ENCODE results near the gene STK32C. TPM values are rescaled to one million over a fixed set of nuclear protein-coding genes. Genes with fewer than 3 reads are reported as not detected.

The STK32C gene
- total RNA-seq, 4 donors from 2014 or later: 9.4 to 18.1 (median 16.2) TPM

DNA sequence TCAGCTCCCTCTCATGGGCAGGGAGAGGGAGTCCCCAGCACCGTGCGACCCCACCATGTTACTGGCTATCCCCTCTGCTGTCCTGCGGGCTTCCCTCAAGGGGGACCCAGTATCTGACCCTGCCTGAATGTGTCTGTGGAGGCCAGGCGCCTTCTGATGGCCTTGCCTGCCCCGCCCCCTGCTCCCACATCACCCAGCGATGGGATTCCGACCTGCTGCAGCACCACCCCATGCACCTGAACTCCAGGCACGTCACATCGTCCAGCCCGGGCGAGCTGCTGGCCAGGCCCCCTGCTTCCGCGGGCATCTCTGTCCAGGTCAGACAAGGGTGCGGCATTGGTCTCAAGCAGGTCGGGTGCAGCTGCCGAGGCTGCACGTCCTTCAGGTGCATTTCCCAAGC is 43.2 kb upstream of the STK32C start:
- no peak for DNase-seq (ENCODE audit: low spot score in 2 of 2)
- Histone ChIP-seq H3K9me3 (no peaks in the 10 kb centered on the region), H3K27ac (no peak overlapping the region), H3K36me3 (peaks cover 0 to 77% (median 0%) of the 10 kb centered on the region in 3 donors), H3K27me3 (no peaks in the 10 kb centered on the region), H3K4me3 (no peak overlapping the region), H3K4me1 (no peaks in the 10 kb centered on the region)
- 92% methylated on average over 15 to 16 of the region's 17 CpGs for WGBS, 2 donors
- TF ChIP-seq EP300 (IDR thresholded peaks at IDR 0.05) (no peak), POLR2A (IDR thresholded peaks at IDR 0.05) (no peak)

DNA sequence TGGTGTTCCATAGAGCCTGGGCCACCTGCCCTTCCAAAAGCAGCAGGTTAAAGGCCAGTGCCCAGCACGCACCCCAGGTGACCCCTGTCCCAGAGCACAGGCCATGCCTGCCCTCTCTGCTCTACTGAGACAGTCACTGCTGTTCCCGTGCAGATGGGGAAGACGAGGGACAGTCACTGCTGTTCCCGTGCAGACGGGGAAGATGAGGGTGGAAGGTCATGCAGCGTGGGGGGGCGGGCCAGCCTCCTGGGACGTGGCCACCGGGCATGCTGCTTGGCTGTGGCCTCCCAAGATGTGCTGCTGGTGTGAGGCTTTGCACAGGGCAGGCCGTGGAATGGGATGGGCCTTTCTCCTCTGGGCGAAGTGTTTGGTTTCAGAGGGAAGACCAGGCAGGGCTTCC is 42.6 kb upstream of the STK32C start:
- Histone ChIP-seq H3K27me3 (no peaks in the 10 kb centered on the region), H3K4me3 (no peak overlapping the region), H3K27ac (no peak overlapping the region), H3K9me3 (no peaks in the 10 kb centered on the region), H3K36me3 (peaks cover 0 to 79% (median 0%) of the 10 kb centered on the region in 3 donors), H3K4me1 (no peaks in the 10 kb centered on the region)
- TF ChIP-seq EP300 (IDR thresholded peaks at IDR 0.05): no peak
- no peak for TF ChIP-seq POLR2A (IDR thresholded peaks at IDR 0.05)
- TF ChIP-seq, protein P1, sequence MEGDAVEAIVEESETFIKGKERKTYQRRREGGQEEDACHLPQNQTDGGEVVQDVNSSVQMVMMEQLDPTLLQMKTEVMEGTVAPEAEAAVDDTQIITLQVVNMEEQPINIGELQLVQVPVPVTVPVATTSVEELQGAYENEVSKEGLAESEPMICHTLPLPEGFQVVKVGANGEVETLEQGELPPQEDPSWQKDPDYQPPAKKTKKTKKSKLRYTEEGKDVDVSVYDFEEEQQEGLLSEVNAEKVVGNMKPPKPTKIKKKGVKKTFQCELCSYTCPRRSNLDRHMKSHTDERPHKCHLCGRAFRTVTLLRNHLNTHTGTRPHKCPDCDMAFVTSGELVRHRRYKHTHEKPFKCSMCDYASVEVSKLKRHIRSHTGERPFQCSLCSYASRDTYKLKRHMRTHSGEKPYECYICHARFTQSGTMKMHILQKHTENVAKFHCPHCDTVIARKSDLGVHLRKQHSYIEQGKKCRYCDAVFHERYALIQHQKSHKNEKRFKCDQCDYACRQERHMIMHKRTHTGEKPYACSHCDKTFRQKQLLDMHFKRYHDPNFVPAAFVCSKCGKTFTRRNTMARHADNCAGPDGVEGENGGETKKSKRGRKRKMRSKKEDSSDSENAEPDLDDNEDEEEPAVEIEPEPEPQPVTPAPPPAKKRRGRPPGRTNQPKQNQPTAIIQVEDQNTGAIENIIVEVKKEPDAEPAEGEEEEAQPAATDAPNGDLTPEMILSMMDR (IDR thresholded peaks at IDR 0.05): no peak
- DNase-seq (ENCODE audit: low spot score in 2 of 2): no peak
- WGBS, 2 donors: 75 to 93% methylated on average over 2 of the region's 11 CpGs

DNA sequence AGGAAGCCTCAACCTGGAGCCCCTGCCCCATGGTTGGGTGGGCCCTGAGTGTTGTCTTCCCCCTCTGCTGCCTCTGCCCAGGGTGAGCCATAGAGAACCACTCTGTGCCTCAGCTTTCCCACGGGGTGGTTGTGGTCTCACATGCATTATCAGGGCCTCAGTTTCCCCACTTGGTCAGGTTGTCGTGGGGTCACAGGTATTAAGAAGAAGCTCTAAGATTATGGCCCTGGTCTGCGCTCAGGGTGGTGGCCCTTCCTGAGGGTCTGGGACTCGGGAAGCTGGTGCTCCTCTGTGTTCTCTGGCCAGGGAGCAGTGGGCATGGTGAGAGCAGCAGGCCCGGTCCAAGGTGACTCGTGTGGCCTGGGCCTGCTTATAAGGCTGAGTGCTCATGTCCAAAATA is 42.0 kb upstream of the STK32C start:
- no peak for DNase-seq (ENCODE audit: low spot score in 2 of 2)
- no peak for TF ChIP-seq POLR2A (IDR thresholded peaks at IDR 0.05)
- TF ChIP-seq, protein P1 (IDR thresholded peaks at IDR 0.05): no peak
- no peak for TF ChIP-seq EP300 (IDR thresholded peaks at IDR 0.05)

DNA sequence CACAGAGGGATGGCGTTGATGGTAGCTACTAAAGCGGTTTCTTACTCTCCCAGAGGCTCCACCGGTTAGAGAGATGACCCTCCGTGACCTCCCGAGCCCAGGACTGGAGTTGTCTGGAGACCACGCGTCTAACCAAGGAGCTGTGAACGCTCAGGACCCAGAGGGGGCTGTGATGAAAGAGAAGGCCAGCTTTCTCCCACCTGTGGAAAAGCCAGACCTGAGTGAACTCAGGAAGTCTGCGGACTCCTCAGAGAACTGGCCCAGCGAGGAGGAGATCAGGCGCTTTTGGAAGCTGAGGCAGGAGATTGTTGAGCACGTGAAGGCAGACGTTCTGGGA is 40.1 kb upstream of the STK32C start:
- Histone ChIP-seq H3K4me3 (no peak overlapping the region), H3K27me3 (no peaks in the 10 kb centered on the region), H3K36me3 (peaks cover 0 to 81% (median 0%) of the 10 kb centered on the region in 3 donors), H3K4me1 (no peaks in the 10 kb centered on the region), H3K27ac (no peak overlapping the region), H3K9me3 (no peaks in the 10 kb centered on the region)
- no peak for DNase-seq (ENCODE audit: low spot score in 2 of 2)
- WGBS, 2 donors: 81 to 83% methylated on average over 13 of the region's 13 CpGs
- TF ChIP-seq EP300 (IDR thresholded peaks at IDR 0.05): no peak
- TF ChIP-seq, protein P1 (IDR thresholded peaks at IDR 0.05): no peak
- TF ChIP-seq POLR2A (IDR thresholded peaks at IDR 0.05): no peak

More for the DNA sequence above, 42.0 kb upstream of the STK32C start:
- Histone ChIP-seq H3K4me1 (no peaks in the 10 kb centered on the region), H3K27me3 (no peaks in the 10 kb centered on the region), H3K9me3 (no peaks in the 10 kb centered on the region), H3K27ac (no peak overlapping the region), H3K36me3 (peaks cover 0 to 78% (median 0%) of the 10 kb centered on the region in 3 donors), H3K4me3 (no peak overlapping the region)
- 92 to 98% methylated on average over 5 to 6 of the region's 6 CpGs for WGBS, 2 donors

DNA sequence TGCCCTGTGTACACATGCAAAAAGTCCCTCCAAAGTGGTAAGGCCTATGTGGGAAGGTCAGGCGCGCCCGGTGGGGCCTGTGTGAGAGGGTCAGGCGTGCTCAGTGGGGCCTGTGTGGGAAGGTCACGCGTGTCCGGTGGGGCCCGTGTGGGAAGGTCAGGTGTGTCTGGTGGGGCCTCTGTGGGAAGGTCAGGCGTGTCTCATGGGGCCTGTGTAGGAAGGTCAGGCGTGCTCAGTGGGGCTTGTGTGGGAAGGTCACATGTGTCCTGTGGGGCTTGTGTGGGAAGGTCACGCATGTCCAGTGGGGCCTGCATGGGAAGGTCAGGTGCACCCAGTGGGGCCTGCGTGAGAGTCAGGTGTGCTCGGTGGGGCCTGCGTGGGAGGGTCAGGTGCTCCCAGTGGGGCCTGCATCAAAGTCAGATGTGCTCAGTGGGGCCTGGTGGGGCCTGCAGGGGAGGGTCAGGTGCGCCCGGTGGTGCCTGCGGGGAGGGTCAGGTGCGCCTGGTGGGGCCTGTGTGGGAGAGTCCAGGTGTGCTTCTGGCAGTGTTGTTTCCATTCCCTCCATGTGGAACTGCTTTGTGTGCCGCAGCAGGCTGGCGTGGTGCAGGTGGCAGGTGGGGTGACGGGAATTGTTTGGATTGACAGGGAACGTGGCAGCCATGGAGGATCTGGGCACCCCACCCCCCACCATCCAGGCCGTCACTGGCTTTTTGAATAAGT is 39.6 kb upstream of the STK32C start:
- H3K36me3 ChIP-seq: peaks cover 0 to 86% (median 0%) of the 10 kb centered on the region in 3 donors
- peaks cover 0 to 2% (median 0%) of the 10 kb centered on the region in 4 donors for H3K9me3 ChIP-seq
- no peaks in the 10 kb centered on the region for H3K4me1 ChIP-seq
- no peaks in the 10 kb centered on the region for H3K27me3 ChIP-seq
- H3K4me3 ChIP-seq: no peak overlapping the region
- DNase-seq (ENCODE audit: low spot score in 2 of 2): no peak
- WGBS, 2 donors: 86 to 91% methylated on average over 21 to 23 of the region's 23 CpGs
- no peak overlapping the region for H3K27ac ChIP-seq
- TF ChIP-seq POLR2A (IDR thresholded peaks at IDR 0.05) (no peak), EP300 (IDR thresholded peaks at IDR 0.05) (no peak)
- TF ChIP-seq, protein P1 (IDR thresholded peaks at IDR 0.05): no peak

Data from tibial nerve (tissue), 4 donors.